HFFc6 (cell line): ENCODE data around the gene MACF1. TPM values are rescaled to one million over a fixed set of nuclear protein-coding genes. Genes with fewer than 3 reads are reported as not detected.

Source experiments
- DNase-seq: peaks from one replicate; pipeline ENCODE4 v3.0.0-alpha.2; 2018
- H3K27ac Mint-ChIP-seq: 2 replicates; pipeline ENCODE4 v1.8.0; 2020; ENCODE audit warnings: mild to moderate bottlenecking, mixed read lengths
- H3K27me3 Mint-ChIP-seq: 2 replicates; pipeline ENCODE4 v1.8.0; 2021; ENCODE audit warnings: mild to moderate bottlenecking, moderate library complexity, mixed read lengths; ENCODE audit not compliant: insufficient read depth
- H3K36me3 Mint-ChIP-seq: 2 replicates; pipeline ENCODE4 v1.8.0; 2021; ENCODE audit warnings: low read depth, mixed read lengths
- H3K4me1 Mint-ChIP-seq: 2 replicates; pipeline ENCODE4 v1.8.0; 2020; ENCODE audit warnings: low read depth, mixed read lengths
- H3K4me3 Mint-ChIP-seq: 2 replicates; pipeline ENCODE4 v1.8.0; 2020; ENCODE audit warnings: mild to moderate bottlenecking, moderate library complexity, mixed read lengths
- H3K9me3 Mint-ChIP-seq: 2 replicates; pipeline ENCODE4 v1.8.0; 2020; ENCODE audit warnings: mild to moderate bottlenecking, mixed read lengths
- total RNA-seq, 6 experiments: library from RNA; stranded (reverse); fragmentation: NEBNext Ultra II Directional; extraction: Animal tissue kit (Norgen Biotek cat#: 25700); gene quantifications; 2 replicates in 1 of 6; 3 replicates in 5 of 6; pipeline ENCODE4 v1.2.3, GENCODE V29; 2021
- TF ChIP-seq, protein P1 (sequence below): fragments of 200-600 bp; sonication (generic); IDR thresholded peaks from 2 replicates; pipeline ENCODE4 v1.5.0; 2021; ENCODE audit warnings: antibody characterized with exemption, mild to moderate bottlenecking

The MACF1 gene
- total RNA-seq, 6 experiments from 2014 or later: 201 to 308 (median 223) TPM

DNA sequence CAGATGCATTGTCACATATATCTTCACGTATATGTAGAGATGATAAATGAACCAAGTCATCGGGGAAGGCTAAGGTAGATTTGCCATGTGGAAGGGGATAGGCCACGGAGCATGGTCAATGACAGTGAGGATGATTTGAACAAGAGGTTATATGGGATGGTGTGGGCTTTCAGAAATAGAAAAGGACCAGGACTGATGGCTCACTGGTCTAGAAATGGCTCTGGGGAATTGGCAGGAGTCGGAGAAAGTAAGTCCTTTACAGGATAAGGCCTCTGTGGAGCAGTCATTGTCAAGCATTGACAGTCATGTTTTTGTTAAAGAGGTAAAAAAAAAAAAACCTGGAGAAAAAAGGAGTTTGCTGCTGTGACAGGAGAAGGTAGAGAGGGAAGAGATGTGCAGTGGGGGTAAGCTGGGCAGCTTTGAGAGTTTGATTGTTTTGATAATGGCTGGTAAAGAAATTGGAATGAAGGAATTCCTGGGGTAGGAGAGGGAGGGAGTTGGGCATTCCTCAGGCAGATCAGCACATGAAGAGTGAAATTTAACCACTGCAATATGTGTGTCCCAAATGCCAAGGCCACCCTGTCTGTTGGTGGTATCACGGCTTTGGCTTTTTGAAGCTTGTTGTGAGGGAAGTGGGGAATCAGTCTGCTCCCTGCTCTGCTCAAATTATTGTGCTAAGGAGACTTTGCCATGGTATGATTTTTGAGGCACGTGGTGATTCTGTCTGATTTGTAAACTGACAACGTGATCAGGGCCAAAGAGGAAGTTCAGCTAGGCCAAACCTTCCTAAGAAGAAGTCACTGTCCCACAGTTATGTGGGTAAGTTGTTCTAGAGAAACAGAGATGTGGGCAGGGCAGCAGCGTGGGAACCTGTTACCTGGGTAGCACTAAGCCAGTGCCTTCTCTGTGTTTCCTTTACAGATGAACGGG lies 26.0 kb downstream of the MACF1 start:
- Mint-ChIP-seq H3K27ac (peak overlapping the region; percentile 62), H3K4me1 (peaks cover 33% of the 10 kb centered on the region), H3K4me3 (peak overlapping the region; percentile 33), H3K27me3 (peaks cover 3% of the 10 kb centered on the region; the same call in 1 of the 2 replicates), H3K9me3 (no peaks in the 10 kb centered on the region), H3K36me3 (peaks cover 9% of the 10 kb centered on the region)
- TF ChIP-seq, protein P1, sequence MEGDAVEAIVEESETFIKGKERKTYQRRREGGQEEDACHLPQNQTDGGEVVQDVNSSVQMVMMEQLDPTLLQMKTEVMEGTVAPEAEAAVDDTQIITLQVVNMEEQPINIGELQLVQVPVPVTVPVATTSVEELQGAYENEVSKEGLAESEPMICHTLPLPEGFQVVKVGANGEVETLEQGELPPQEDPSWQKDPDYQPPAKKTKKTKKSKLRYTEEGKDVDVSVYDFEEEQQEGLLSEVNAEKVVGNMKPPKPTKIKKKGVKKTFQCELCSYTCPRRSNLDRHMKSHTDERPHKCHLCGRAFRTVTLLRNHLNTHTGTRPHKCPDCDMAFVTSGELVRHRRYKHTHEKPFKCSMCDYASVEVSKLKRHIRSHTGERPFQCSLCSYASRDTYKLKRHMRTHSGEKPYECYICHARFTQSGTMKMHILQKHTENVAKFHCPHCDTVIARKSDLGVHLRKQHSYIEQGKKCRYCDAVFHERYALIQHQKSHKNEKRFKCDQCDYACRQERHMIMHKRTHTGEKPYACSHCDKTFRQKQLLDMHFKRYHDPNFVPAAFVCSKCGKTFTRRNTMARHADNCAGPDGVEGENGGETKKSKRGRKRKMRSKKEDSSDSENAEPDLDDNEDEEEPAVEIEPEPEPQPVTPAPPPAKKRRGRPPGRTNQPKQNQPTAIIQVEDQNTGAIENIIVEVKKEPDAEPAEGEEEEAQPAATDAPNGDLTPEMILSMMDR: no peak
- peak; percentile 13 for DNase-seq

DNA sequence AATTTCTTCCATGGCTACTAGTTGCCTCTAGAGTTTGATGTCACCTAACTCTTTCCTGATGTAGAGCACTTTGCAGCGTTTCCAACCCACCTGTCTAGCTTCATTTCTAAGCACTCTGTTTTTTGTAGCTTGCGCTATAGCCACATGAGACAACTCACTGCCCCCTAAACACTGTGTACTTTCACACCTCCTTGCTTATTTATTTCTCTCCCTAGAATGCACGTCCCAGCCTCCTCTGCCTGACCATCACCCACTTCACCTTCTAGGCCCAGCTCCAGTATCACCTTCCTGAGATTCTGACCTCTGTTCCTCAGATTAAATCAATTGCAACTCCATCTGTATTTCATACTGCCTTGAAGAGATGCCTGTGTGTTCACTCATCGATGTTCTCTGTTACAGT lies 32.5 kb downstream of the MACF1 start:
- peaks cover 12% of the 10 kb centered on the region for H3K36me3 Mint-ChIP-seq
- DNase-seq: no peak
- H3K4me1 Mint-ChIP-seq: peaks cover 39% of the 10 kb centered on the region
- H3K4me3 Mint-ChIP-seq: no peak overlapping the region
- H3K27ac Mint-ChIP-seq: peak overlapping the region; percentile 10; the same call in 1 of the 2 replicates
- TF ChIP-seq, protein P1: no peak
- peaks cover 3% of the 10 kb centered on the region for H3K27me3 Mint-ChIP-seq
- H3K9me3 Mint-ChIP-seq: no peaks in the 10 kb centered on the region

DNA sequence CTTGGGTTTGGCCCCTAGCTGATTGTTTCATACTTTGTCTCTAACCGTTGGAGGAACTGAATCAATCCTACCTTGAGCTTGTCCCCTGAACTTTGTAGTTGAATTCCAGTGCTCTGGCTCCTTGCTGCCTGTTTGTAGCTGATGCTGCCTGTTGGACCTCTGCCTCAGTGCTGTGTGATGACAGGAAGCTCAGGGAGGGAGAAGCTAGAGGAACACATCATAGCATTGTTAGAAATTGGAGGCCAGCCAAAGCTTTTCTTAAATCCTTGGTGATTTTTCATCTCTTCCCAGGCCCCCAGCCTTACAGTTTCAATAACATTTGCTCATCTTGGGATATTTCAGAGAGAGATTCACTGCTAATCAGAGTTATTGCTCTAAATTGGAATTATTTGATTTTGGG lies 34.0 kb downstream of the MACF1 start:
- H3K27ac Mint-ChIP-seq: peak overlapping the region; percentile 55

DNA sequence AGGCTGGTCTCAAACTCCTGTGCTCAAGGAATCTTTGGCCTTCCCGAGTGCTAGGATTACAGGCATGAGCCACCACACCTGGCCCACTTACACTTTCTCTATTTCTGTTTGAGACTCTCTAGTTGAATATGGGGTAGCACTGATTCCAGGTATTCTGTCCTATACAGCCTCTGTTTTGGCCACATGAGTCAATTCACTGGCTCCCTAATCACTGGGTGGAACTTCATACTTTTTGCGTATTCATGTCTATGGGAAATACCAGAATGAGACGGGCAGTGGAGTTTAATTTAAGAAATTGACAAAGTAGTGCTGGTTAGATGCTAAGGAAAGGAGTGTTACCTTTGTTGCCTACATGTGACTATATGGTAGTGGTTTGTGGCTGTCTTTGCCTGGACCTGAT lies 35.5 kb downstream of the MACF1 start:
- no peaks in the 10 kb centered on the region; the same call in 1 of the 2 replicates for H3K27me3 Mint-ChIP-seq
- H3K4me1 Mint-ChIP-seq: peaks cover 32% of the 10 kb centered on the region
- no peak overlapping the region for H3K4me3 Mint-ChIP-seq
- H3K27ac Mint-ChIP-seq: no peak overlapping the region
- DNase-seq: no peak
- H3K36me3 Mint-ChIP-seq: peaks cover 7% of the 10 kb centered on the region
- H3K9me3 Mint-ChIP-seq: no peaks in the 10 kb centered on the region
- TF ChIP-seq, protein P1: no peak

More for the DNA sequence above, 34.0 kb downstream of the MACF1 start:
- peak; percentile 54 for DNase-seq
- no peak overlapping the region for H3K4me3 Mint-ChIP-seq
- H3K36me3 Mint-ChIP-seq: peaks cover 7% of the 10 kb centered on the region
- TF ChIP-seq, protein P1: no peak
- H3K9me3 Mint-ChIP-seq: no peaks in the 10 kb centered on the region
- H3K4me1 Mint-ChIP-seq: peaks cover 32% of the 10 kb centered on the region
- H3K27me3 Mint-ChIP-seq: no peaks in the 10 kb centered on the region; the same call in 1 of the 2 replicates

DNA sequence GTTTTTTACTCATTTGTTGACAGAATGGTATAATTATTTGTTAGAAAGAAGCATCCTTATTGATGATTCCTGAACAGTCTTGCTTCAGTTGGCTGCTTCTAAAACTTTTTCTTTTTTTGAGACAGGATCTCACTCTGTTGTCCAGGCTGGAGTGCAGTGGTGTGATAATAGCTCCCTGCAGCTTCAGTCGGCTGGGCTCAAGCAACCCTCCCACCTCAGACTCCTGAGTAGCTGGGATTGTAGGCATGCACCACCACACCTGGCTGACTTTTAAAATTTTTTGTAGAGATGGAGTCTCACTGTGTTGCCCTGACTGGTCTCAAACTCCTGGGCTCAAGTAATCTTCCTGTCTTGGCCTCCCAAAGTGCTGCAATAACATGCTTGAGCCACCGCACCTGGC lies 38.8 kb downstream of the MACF1 start:
- H3K27me3 Mint-ChIP-seq: peaks cover 3% of the 10 kb centered on the region
- H3K4me1 Mint-ChIP-seq: peaks cover 12% of the 10 kb centered on the region
- no peak overlapping the region for H3K4me3 Mint-ChIP-seq
- TF ChIP-seq, protein P1: no peak
- no peak for DNase-seq
- peak overlapping the region; percentile 5; the same call in 1 of the 2 replicates for H3K27ac Mint-ChIP-seq
- peaks cover 6% of the 10 kb centered on the region; the same call in 1 of the 2 replicates for H3K36me3 Mint-ChIP-seq
- no peaks in the 10 kb centered on the region for H3K9me3 Mint-ChIP-seq
